NCI-H345 treated with DMSO at 0.1 percent for 48 hours (cell line): Measurements from ENCODE around the gene ATIC.
"Not testable (repeated sequence)": the region's sequence is repeated elsewhere in the genome, so short reads cannot be mapped to it uniquely, and the experiment has no call there.

ENCODE experiments used
- DNase-seq: peaks from one replicate; lab custom pipeline; 2025; ENCODE audit not compliant: unreplicated experiment; lab: John Stamatoyannopoulos, UW

The ATIC gene

GRCh38 chr2:215311625-215312396, at the start of gene ATIC:
TSS of gene ATIC (plus strand) at chr2:215312059. CDS start at chr2:215312143, 84 bp downstream.
- peak; percentile 88 for DNase-seq

- DNase-seq = no peak
Observed at GRCh38 chr2:215262303-215262702, 49.6 kb upstream of the ATIC start.

- no peak for DNase-seq
Observed at GRCh38 chr2:215262741-215263362, 49.0 kb upstream of the ATIC start.

- DNase-seq = no peak
Observed at GRCh38 chr2:215264374-215264773, 47.5 kb upstream of the ATIC start.

- peak; percentile 55 for DNase-seq
Observed at GRCh38 chr2:215269397-215270117, 42.3 kb upstream of the ATIC start.

- no peak for DNase-seq
Observed at GRCh38 chr2:215270118-215270451, 41.8 kb upstream of the ATIC start.

- DNase-seq = no peak
Observed at GRCh38 chr2:215271446-215271845, 40.4 kb upstream of the ATIC start.

GRCh38 chr2:215272918-215273317, 38.9 kb upstream of the ATIC start:
- no peak for DNase-seq

- no peak for DNase-seq
Observed at GRCh38 chr2:215274829-215275228, 37.0 kb upstream of the ATIC start.

- DNase-seq = no peak
Observed at GRCh38 chr2:215275824-215276223, 36.0 kb upstream of the ATIC start.

- DNase-seq = no peak
Observed at GRCh38 chr2:215277944-215278343, 33.9 kb upstream of the ATIC start.

GRCh38 chr2:215280326-215280725, 31.5 kb upstream of the ATIC start:
- DNase-seq = no peak

GRCh38 chr2:215283221-215283620, 28.6 kb upstream of the ATIC start:
- DNase-seq = no peak

GRCh38 chr2:215286309-215286708, 25.6 kb upstream of the ATIC start:
- no peak for DNase-seq

GRCh38 chr2:215288112-215288815, 23.6 kb upstream of the ATIC start:
- no peak for DNase-seq

- no peak for DNase-seq
Observed at GRCh38 chr2:215290980-215291599, 20.8 kb upstream of the ATIC start.

GRCh38 chr2:215293879-215294278, 18.0 kb upstream of the ATIC start:
- no peak for DNase-seq

GRCh38 chr2:215299337-215299859, 12.5 kb upstream of the ATIC start:
- no peak for DNase-seq

GRCh38 chr2:215301994-215302393, 9.9 kb upstream of the ATIC start:
- no peak for DNase-seq

GRCh38 chr2:215311259-215311624, 617 bp upstream of the ATIC start:
- DNase-seq = not testable (repeated sequence)

- DNase-seq = no peak
Observed at GRCh38 chr2:215313255-215313613, 1.4 kb downstream of the ATIC start.
